Caki2 (cell line): ENCODE results near the gene NDFIP2. TPM values are rescaled to one million over a fixed set of nuclear protein-coding genes. Genes with fewer than 3 reads are reported as not detected.

Source experiments
- total RNA-seq: library from RNA; depleted of rRNA; stranded (reverse); fragments of >200 nt; shearing (Covaris generic); gene quantifications from 2 replicates; pipeline ENCODE4 v1.2.3, GENCODE V29; 2014; ENCODE audit warnings: low replicate concordance; rRNA removed

The NDFIP2 gene
- total RNA-seq, 1 experiment from 2014 or later, result 103 TPM

Other genes with a start within 250 kb of the NDFIP2 start
- gene RBM26, start 74.9 kb upstream of the NDFIP2 start, total RNA-seq, result 9.9 and 10.8 TPM in 2 replicates